Left ventricle myocardium inferior (tissue), 1 donor: ENCODE data around the gene SURF1. TPM values are rescaled to one million over a fixed set of nuclear protein-coding genes. Genes with fewer than 3 reads are reported as not detected.

Experiments used
- DNase-seq: peaks from one replicate; pipeline ENCODE4 v3.0.0-alpha.2; 2020
- H3K27ac ChIP-seq: fragments of 200-600 bp; replicated peaks from 2 replicates; pipeline ENCODE4 v1.8.0; 2021
- H3K27me3 ChIP-seq: fragments of 200-600 bp; 2 replicates; pipeline ENCODE4 v1.8.0; 2021; ENCODE audit warnings: low read depth
- H3K36me3 ChIP-seq: fragments of 200-600 bp; 2 replicates; pipeline ENCODE4 v1.8.0; 2021
- H3K4me1 ChIP-seq: fragments of 200-600 bp; 2 replicates; pipeline ENCODE4 v1.8.0; 2021
- H3K4me3 ChIP-seq: fragments of 200-600 bp; 2 replicates; pipeline ENCODE4 v1.8.0; 2021; ENCODE audit warnings: mild to moderate bottlenecking, moderate library complexity
- H3K9me3 ChIP-seq: fragments of 200-600 bp; replicated peaks from 2 replicates; pipeline ENCODE4 v1.8.0; 2021
- intact Hi-C: fragments of 100-400 bp; cut with micrococcal nuclease; formaldehyde crosslinking; loops from one replicate; pipeline ENCODE4 v1.11.0; 2022
- total RNA-seq: library from RNA; stranded (reverse); fragmentation: NEBNext Ultra II Directional; extraction: Animal tissue kit (Norgen Biotek cat#: 25700); gene quantifications from one replicate; pipeline ENCODE4 v1.2.1, GENCODE V29; 2021
- TF ChIP-seq, protein P1 (sequence below): fragments of 200-600 bp; IDR thresholded peaks from 2 replicates; pipeline ENCODE4 v1.8.0; 2021; ENCODE audit warnings: antibody characterized with exemption, mild to moderate bottlenecking, borderline replicate concordance
- donor health status: DM: no; HTN: yes; CAD: no; lungs with severe emphysema.

The SURF1 gene
- total RNA-seq, 1 donor from 2014 or later, result 60.7 TPM

DNA sequence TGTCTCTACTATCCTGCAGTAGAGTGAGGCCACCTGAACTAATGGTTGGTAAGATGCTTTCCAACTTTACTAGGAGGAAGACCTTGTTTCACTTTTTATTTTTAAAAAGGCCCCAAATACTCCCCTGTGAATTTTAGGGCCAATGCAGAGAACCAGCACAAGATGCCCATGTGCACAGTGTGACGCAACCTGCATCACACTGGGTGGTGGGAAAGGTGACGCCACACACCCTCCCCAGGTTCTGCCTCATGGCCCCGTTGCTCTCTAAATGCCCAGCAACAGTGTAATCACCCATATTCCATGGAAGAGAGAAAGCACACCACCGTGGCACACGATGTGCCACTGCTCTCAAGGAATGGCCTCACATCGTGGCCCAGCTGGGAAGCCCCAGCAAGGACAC, 13.1 kb upstream of the SURF1 start:
- peaks cover 48% of the 10 kb centered on the region for H3K36me3 ChIP-seq
- H3K9me3 ChIP-seq, result no peaks in the 10 kb centered on the region
- H3K27me3 ChIP-seq, result no peaks in the 10 kb centered on the region
- intact Hi-C loops, result no loop called here
- no peak overlapping the region for H3K4me3 ChIP-seq
- no peak overlapping the region for H3K27ac ChIP-seq
- H3K4me1 ChIP-seq, result peaks cover 72% of the 10 kb centered on the region
- TF ChIP-seq, protein P1, sequence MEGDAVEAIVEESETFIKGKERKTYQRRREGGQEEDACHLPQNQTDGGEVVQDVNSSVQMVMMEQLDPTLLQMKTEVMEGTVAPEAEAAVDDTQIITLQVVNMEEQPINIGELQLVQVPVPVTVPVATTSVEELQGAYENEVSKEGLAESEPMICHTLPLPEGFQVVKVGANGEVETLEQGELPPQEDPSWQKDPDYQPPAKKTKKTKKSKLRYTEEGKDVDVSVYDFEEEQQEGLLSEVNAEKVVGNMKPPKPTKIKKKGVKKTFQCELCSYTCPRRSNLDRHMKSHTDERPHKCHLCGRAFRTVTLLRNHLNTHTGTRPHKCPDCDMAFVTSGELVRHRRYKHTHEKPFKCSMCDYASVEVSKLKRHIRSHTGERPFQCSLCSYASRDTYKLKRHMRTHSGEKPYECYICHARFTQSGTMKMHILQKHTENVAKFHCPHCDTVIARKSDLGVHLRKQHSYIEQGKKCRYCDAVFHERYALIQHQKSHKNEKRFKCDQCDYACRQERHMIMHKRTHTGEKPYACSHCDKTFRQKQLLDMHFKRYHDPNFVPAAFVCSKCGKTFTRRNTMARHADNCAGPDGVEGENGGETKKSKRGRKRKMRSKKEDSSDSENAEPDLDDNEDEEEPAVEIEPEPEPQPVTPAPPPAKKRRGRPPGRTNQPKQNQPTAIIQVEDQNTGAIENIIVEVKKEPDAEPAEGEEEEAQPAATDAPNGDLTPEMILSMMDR, result no peak
- DNase-seq, result no peak

DNA sequence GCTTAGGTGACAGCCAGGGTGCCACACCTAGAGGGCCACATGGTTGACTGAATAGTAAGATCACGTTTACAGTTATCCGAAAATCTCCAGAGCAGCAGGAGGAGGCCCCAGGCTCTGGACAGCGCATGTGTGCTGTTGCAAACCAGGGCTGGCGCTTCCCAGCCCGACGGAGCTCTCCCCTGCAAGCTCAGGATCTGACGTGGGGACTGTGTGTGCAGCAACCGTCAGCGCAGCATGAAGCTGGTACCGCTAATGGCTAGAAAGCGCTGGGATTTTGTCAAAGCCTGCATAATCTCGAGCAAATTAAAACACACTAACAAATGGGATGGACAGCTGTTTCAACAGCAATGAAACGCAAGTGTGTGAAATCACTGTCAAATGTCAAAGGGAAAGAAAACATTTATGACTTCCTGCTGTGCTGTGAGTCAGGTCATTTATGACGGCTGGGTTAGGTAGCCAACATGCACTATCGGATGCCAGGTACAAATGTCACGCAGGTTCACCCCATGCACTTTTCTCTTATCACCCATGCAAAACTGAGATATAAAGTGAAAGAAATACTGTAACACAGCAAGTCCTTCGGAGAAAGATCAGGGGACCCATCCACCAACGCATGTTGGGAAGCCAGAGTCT, 12.1 kb upstream of the SURF1 start:
- Histone ChIP-seq H3K4me3 (no peak overlapping the region), H3K36me3 (peaks cover 59% of the 10 kb centered on the region), H3K27ac (no peak overlapping the region), H3K27me3 (no peaks in the 10 kb centered on the region), H3K4me1 (peaks cover 62% of the 10 kb centered on the region), H3K9me3 (no peaks in the 10 kb centered on the region)
- TF ChIP-seq, protein P1, result no peak
- DNase-seq, result no peak
- intact Hi-C loops, result no loop called here

DNA sequence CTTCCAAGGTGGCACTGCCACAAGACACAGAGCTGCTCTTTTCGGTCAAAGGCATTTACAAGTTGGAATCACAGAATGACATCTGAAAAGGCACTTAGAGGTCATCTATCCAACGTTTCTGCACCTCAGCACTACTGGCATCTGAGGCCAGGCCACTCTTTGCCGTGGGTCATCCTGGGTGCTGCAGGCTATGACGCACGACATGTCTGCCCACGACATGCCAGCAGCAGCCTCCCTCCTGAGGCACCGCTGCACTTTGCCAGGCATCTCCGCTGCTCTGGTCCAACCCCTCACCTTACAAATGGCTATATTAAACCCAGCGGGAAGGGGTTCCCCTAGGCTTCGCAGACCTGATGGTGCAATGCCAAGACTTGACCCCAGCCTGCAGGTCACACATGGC, 11.5 kb upstream of the SURF1 start:
- peaks cover 59% of the 10 kb centered on the region for H3K36me3 ChIP-seq
- H3K27me3 ChIP-seq, result no peaks in the 10 kb centered on the region
- H3K4me3 ChIP-seq, result no peak overlapping the region
- no peaks in the 10 kb centered on the region for H3K9me3 ChIP-seq
- H3K4me1 ChIP-seq, result peaks cover 56% of the 10 kb centered on the region
- no peak for DNase-seq
- TF ChIP-seq, protein P1, result no peak
- intact Hi-C loops, result no loop called here
- no peak overlapping the region for H3K27ac ChIP-seq

DNA sequence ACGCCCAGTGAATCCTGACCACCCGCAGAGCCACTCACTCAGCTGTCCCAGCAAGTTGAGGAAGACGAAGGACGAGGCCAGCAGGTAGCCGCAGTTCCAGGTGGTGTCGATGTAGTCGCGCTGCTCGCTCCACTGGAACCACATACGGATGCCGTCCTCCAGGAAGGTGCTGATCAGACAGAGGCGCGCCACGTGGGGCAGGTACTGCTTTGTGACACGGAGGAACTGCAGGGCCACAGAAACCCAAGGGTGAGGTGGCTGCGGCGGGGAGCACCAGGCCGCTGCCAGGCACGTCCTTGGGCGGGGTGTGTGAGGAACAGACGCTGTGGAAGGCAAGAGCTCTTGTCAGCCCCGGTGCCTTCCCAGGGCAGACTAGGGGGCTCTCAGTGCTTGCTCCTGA, 10.9 kb upstream of the SURF1 start:
- DNase-seq, result no peak
- Histone ChIP-seq H3K4me1 (peaks cover 50% of the 10 kb centered on the region), H3K4me3 (no peak overlapping the region), H3K27me3 (no peaks in the 10 kb centered on the region), H3K36me3 (peaks cover 63% of the 10 kb centered on the region), H3K27ac (no peak overlapping the region), H3K9me3 (no peaks in the 10 kb centered on the region)
- TF ChIP-seq, protein P1, result no peak
- intact Hi-C loops, result no loop called here

DNA sequence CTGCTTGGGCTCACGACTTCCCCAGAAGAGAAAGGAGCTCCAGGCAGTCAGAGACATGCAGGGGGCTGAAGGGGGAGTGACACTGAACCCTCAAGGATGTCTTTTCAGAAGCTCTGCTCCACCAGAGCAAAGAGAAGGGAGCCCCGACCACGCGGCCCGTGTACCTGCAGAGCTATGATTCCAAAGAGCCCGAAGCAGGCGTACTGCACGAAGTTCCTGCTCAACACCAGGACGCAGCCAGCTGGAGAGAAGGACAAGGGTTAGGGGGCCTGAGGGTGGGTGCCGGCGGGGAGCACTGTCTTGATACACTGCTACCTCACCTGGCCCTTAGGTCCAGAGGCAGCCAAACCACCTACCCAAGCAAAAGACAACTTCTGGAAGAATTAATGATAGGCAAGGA, 10.1 kb upstream of the SURF1 start:
- intact Hi-C loops, result no loop called here
- Histone ChIP-seq H3K4me1 (peaks cover 43% of the 10 kb centered on the region), H3K36me3 (peaks cover 71% of the 10 kb centered on the region), H3K4me3 (no peak overlapping the region), H3K9me3 (no peaks in the 10 kb centered on the region), H3K27ac (no peak overlapping the region), H3K27me3 (no peaks in the 10 kb centered on the region)
- TF ChIP-seq, protein P1, result no peak
- DNase-seq, result no peak
